ENCODE measurements around the gene ZNF33B. TPM values are rescaled to one million over a fixed set of nuclear protein-coding genes. Genes with fewer than 3 reads are reported as not detected.

ZNF33B gene
- total and polyA plus RNA-seq, 9 of the 15 experiments (the other 6 are each of a cell fraction or from before 2014, with no cell fraction given): 6.9 to 23.9 (median 15.4) TPM

DNA sequence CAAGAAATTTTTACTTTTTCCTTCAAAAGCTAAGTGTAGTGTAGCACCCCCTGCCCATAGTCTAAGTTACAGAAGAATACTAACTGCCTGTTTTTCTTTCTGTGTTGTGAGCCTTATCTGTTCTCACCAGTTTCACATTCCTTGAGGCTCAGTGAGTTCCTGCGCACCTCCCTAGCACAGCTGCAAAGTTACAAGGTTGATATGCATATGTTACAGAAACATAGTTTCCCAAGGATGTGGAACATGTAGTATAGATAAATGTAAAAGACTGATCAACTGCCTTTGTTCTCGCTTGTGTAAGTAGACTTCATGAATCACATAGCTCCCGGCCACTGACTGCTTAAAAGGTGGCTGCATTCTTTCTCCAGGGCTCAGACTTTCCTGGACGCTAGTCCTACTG lies 6.7 kb upstream of the ZNF33B start (continued):
- TF ChIP-seq SNIP1 (IDR thresholded peaks at IDR 0.05; ENCODE audit: low read depth) (no peak), ZNF41 (CRISPR knock-in tag; conservative IDR thresholded peaks at IDR 0.05) (no peak), JUNB (CRISPR knock-in tag; conservative IDR thresholded peaks at IDR 0.05) (no peak), CHAMP1 (IDR thresholded peaks at IDR 0.05) (peak; percentile 72), MEF2D (tag; conservative IDR thresholded peaks at IDR 0.05; ENCODE audit: low read depth) (no peak), ILF3 (IDR thresholded peaks at IDR 0.05; ENCODE audit: borderline replicate concordance) (no peak), PREB (CRISPR knock-in tag; IDR thresholded peaks at IDR 0.05) (no peak), CBX2 (IDR thresholded peaks at IDR 0.05; ENCODE audit: insufficient read depth, low read length, poor library complexity, severe bottlenecking) (no peak), STAG1 (CRISPR knock-in tag; IDR thresholded peaks at IDR 0.05; ENCODE audit: borderline replicate concordance) (no peak)
